Measurements from ENCODE around the gene NFATC3.

The NFATC3 gene

DNA sequence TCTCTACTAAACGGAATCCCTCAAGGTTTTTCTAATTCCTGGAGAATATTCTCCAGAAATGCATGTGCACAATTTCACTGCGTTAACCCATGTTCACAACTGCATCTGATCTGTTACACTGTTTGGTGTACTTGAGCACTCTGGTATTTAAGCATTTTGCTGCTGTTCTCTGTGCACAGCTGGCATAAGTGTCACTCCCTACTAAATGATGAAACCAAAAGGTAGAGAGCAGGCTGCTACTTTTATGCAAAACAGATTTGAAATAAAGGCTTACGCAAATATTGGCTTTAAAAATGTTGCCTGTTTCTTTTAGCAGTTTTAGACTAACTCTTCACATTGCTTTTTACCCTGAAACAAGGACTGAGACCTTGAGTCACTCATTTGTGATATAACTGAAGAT is 109.1 kb downstream of the NFATC3 start:
- H3K4me3 ChIP-seq (ENCODE audit: low read depth, low read length): no peak overlapping the region
- TF ChIP-seq, protein P1, sequence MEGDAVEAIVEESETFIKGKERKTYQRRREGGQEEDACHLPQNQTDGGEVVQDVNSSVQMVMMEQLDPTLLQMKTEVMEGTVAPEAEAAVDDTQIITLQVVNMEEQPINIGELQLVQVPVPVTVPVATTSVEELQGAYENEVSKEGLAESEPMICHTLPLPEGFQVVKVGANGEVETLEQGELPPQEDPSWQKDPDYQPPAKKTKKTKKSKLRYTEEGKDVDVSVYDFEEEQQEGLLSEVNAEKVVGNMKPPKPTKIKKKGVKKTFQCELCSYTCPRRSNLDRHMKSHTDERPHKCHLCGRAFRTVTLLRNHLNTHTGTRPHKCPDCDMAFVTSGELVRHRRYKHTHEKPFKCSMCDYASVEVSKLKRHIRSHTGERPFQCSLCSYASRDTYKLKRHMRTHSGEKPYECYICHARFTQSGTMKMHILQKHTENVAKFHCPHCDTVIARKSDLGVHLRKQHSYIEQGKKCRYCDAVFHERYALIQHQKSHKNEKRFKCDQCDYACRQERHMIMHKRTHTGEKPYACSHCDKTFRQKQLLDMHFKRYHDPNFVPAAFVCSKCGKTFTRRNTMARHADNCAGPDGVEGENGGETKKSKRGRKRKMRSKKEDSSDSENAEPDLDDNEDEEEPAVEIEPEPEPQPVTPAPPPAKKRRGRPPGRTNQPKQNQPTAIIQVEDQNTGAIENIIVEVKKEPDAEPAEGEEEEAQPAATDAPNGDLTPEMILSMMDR (IDR thresholded peaks at IDR 0.05; ENCODE audit: low read depth, low read length): no peak

DNA sequence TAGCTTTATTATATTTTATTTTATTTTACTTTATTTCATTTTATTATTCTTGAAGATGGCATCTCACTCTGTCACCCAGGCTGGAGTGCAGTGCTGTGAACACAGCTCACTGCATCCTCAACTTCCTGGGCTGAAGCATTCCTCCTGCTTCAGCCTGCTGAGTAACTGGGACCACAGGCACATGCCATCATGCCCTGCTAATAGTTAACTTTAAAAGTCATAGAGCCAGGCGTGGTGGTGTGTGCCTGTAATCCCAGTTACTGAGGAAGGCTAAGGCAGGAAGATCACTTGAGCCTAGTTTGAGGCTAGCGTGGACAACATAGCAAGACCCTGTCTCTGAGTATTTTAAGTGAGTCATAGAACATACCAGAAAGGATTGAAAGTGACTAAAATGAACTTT is 112.1 kb downstream of the NFATC3 start:
- TF ChIP-seq, protein P1 (IDR thresholded peaks at IDR 0.05; ENCODE audit: low read depth, low read length): no peak
- H3K4me3 ChIP-seq (ENCODE audit: low read depth, low read length): no peak overlapping the region

DNA sequence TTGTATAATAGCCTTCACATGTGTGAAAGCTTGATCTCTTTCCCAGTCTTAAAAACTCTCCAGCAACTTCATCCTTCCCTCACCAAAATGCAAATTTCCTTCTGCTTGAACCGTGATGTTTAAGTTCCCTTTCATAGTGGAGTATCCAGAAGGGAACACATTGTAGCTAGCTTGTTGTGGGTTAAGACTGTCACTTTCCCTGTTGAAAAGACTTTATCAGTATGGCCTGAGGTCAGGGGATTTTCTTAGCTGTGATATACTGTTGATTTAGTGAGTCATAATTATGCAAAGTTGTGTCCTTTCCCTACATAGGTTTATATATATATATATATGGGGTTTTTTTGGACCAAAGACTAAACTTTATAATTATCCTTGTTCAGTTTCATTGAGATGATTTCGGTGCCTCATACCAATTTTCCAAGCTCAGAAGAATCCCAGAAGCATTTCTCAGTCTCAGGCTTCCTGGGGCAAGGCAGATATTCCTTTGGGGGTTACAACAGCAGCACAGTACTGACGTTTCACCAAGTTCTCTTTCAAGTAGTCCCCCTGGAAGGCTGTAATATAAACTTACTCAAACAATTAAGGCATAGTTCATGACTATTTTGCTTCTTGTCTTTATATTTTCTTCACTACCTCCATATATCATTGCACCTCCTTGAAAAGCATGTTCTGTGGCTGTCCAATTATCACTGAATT is 115.1 kb downstream of the NFATC3 start:
- no peak overlapping the region for H3K4me3 ChIP-seq (ENCODE audit: low read depth, low read length)
- TF ChIP-seq, protein P1 (IDR thresholded peaks at IDR 0.05; ENCODE audit: low read depth, low read length): no peak

DNA sequence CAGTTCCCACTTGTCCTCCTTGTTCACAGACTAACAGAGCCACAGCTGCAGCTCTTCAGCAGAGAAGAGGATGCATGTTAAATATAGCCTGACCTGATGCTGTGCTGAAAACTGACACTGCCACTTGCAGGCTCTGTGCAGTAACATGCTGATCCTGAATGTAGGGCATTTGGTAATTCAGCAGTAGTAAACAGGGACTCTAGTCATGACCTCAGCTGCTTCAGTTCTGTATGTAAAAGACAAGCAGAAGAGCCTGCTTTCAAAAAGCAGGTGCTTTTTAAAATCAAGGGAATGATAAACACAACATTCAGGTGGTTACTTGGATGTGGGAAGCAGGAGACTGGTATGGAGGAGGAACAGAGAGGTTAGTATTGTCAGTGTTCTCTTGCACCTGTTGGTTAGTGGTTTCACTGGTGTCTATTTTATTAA is 116.9 kb downstream of the NFATC3 start:
- H3K4me3 ChIP-seq (ENCODE audit: low read depth, low read length): no peak overlapping the region
- TF ChIP-seq, protein P1 (IDR thresholded peaks at IDR 0.05; ENCODE audit: low read depth, low read length): no peak

DNA sequence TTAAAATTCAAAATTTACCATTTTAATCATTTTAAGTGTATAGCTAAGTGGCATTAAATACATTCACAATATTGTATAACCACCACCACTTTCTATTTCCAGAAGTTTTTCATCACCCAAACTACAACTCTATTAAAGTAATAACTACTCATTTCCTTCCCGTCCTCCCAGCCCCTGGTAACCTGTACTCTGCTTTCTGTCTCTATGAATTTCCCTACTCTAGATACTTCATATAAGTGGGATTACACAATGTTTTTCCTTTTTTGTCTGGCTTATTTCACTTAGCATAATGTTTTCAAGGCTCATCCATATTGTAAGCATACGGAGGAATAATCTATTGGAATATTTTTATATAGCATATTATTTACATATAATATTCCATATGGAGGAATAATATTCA is 121.1 kb downstream of the NFATC3 start:
- TF ChIP-seq, protein P1 (IDR thresholded peaks at IDR 0.05; ENCODE audit: low read depth, low read length): no peak
- H3K4me3 ChIP-seq (ENCODE audit: low read depth, low read length): no peak overlapping the region

DNA sequence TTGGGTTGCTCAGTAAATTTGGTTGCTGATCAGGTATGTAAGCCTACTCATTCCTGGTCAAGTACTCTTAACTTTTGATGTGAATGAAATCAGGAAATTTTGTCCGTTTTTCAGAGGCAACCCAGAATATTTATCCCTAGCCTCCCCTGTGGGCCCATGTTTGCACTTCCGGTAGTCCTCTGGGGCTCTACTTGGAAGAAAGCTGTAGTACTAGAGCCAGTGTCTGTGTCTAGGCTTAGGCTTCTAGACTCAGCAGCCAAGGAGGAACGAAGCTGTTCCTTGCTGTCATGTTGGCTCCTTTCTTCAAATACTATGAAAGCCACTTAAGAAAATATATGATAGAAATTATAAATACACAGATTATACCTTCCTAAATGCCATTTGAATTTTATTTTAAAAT is 129.6 kb downstream of the NFATC3 start:
- TF ChIP-seq, protein P1 (IDR thresholded peaks at IDR 0.05; ENCODE audit: low read depth, low read length): no peak
- H3K4me3 ChIP-seq (ENCODE audit: low read depth, low read length): no peak overlapping the region

DNA sequence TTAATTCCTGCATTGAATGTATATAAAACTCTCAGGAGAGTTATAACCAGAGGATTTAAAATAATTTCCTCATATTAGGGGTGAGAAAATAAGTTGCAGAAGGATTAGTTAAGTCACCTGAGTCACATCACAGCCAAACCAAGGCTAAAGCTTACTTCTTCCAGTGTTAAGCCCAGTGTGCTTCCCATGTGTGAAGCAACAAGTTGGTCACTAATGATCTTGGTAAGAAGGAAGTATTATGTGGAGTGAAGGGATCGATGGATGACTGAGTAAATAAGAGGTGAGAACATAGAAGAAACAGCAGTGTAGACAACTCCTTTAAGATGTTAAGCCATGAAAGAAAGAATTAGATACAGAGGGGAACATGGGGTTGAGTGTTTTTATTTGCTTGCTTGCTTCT is 130.1 kb downstream of the NFATC3 start:
- no peak overlapping the region for H3K4me3 ChIP-seq (ENCODE audit: low read depth, low read length)
- TF ChIP-seq, protein P1 (IDR thresholded peaks at IDR 0.05; ENCODE audit: low read depth, low read length): no peak
